NT2/D1 (cell line): ENCODE results near the gene KIF6.

Source experiments
- DNase-seq: peaks from one replicate; pipeline ENCODE4 v3.0.0-alpha.2; 2011; ENCODE audit warnings: low read depth, low spot score
- H3K27me3 ChIP-seq: 2 replicates; pipeline ENCODE4 v1.6.0; 2011; ENCODE audit warnings: mild to moderate bottlenecking; ENCODE audit not compliant: insufficient read length, insufficient read depth
- H3K36me3 ChIP-seq: 2 replicates; pipeline ENCODE4 v1.6.1; 2011; ENCODE audit warnings: mild to moderate bottlenecking, low read length, mixed read lengths; ENCODE audit not compliant: insufficient read depth, insufficient read length
- H3K4me1 ChIP-seq: 2 replicates; pipeline ENCODE4 v1.5.1; 2011; ENCODE audit not compliant: insufficient read depth, insufficient read length
- H3K4me3 ChIP-seq: 2 replicates; pipeline ENCODE4 v1.5.1; 2011; ENCODE audit warnings: low read depth; ENCODE audit not compliant: insufficient read length
- H3K9ac ChIP-seq: 2 replicates; pipeline ENCODE4 v1.6.0; 2011; ENCODE audit warnings: low read depth; ENCODE audit not compliant: insufficient read length
- H3K9me3 ChIP-seq: 2 replicates; pipeline ENCODE4 v1.5.1; 2011; ENCODE audit warnings: mild to moderate bottlenecking, low read length; ENCODE audit not compliant: insufficient read depth
- SUZ12 ChIP-seq: IDR thresholded peaks from 2 replicates; pipeline ENCODE4 v1.6.1; 2011; ENCODE audit not compliant: insufficient read length, insufficient read depth; ENCODE audit errors: extremely low read depth
- YY1 ChIP-seq: IDR thresholded peaks from 2 replicates; pipeline ENCODE4 v1.6.1; 2011; ENCODE audit not compliant: insufficient read length, insufficient read depth
- ZNF274 ChIP-seq: IDR thresholded peaks from 2 replicates; pipeline ENCODE4 v1.6.1; 2011; ENCODE audit warnings: mild to moderate bottlenecking, low read depth, low read length

The KIF6 gene, protein sequence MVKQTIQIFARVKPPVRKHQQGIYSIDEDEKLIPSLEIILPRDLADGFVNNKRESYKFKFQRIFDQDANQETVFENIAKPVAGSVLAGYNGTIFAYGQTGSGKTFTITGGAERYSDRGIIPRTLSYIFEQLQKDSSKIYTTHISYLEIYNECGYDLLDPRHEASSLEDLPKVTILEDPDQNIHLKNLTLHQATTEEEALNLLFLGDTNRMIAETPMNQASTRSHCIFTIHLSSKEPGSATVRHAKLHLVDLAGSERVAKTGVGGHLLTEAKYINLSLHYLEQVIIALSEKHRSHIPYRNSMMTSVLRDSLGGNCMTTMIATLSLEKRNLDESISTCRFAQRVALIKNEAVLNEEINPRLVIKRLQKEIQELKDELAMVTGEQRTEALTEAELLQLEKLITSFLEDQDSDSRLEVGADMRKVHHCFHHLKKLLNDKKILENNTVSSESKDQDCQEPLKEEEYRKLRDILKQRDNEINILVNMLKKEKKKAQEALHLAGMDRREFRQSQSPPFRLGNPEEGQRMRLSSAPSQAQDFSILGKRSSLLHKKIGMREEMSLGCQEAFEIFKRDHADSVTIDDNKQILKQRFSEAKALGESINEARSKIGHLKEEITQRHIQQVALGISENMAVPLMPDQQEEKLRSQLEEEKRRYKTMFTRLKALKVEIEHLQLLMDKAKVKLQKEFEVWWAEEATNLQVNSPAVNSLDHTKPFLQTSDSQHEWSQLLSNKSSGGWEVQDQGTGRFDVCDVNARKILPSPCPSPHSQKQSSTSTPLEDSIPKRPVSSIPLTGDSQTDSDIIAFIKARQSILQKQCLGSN

DNA sequence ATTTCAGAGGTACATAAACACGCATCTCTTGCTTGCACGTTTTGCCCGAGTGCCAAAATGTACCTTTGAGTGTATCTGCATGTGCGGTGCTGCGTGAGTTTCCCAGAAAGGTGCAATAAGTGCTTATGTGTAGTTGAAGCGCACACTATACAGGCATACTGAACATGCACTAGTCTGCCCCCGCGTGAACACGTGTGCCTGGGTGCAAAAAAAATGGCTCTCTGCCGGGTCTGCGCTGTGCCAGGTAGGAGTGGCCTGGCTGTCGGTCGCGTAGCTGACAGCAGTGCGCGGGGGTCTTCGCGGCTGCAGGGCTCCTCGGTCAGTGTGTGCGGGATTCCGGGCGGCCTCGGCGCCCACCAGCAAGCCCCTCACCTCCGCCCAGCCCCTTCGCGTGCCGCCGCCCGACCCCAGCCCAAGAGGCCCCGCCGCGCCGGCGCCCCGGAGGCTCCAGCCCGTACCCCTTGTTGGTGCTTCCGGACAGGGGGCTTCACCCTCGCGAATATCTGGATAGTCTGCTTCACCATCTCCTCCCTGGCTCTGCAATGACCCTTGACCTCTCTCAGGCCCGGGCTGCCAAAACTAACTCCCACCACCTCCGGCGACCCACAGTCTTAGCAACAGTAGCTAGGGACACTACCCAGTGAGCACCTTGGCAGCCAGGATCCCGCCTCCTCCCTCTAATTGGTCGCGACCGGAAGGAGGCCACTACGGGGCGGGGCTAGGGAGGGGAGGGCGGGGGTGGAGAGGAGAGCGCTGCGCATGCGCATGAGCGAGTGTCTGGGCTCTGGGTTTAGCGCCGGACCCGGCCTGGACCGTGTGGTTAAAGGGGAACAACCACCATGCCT lies at the start of gene KIF6:
Gene KIF6 (minus strand): TSS at position 622 of the 845 bp plus-strand sequence. CDS start 98 bp downstream, at position 524.
- H3K27me3 ChIP-seq = no peaks in the 10 kb centered on the region
- H3K4me3 ChIP-seq = peak within 1 kb of the TSS; percentile 65
- DNase-seq = peak; percentile 79
- H3K9me3 ChIP-seq = no peaks in the 10 kb centered on the region
- no peaks in the 10 kb centered on the region for H3K36me3 ChIP-seq
- peak within 1 kb of the TSS; percentile 64 for H3K9ac ChIP-seq
- no peak for TF ChIP-seq ZNF274
- TF ChIP-seq SUZ12 = no peak
- no peak for TF ChIP-seq YY1
- no peaks in the 10 kb centered on the region for H3K4me1 ChIP-seq

DNA sequence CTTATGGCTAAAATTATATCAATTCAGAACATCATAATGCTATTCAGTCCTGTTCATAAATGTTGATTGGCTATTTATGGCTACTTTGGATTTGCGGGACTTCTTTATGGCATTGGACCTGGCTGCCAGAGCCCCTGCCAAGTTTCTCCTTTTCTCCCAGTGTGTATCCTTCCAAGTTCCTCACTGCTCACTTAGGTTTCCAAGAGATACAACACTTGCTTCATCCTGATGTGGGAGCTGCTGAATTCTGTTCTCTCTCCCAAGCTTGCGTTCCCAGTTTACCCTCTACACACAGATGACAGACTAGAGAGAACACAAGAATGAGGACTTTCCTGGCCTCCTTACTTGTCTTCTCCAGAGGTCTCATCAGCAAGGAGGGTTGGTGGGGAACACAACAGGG lies 48.6 kb upstream of the KIF6 start:
- TF ChIP-seq SUZ12 (no peak), ZNF274 (no peak), YY1 (no peak)
- Histone ChIP-seq H3K9ac (no peak overlapping the region), H3K4me3 (no peak overlapping the region), H3K27me3 (no peaks in the 10 kb centered on the region), H3K36me3 (no peaks in the 10 kb centered on the region), H3K4me1 (peaks cover 4% of the 10 kb centered on the region), H3K9me3 (no peaks in the 10 kb centered on the region)
- no peak for DNase-seq

DNA sequence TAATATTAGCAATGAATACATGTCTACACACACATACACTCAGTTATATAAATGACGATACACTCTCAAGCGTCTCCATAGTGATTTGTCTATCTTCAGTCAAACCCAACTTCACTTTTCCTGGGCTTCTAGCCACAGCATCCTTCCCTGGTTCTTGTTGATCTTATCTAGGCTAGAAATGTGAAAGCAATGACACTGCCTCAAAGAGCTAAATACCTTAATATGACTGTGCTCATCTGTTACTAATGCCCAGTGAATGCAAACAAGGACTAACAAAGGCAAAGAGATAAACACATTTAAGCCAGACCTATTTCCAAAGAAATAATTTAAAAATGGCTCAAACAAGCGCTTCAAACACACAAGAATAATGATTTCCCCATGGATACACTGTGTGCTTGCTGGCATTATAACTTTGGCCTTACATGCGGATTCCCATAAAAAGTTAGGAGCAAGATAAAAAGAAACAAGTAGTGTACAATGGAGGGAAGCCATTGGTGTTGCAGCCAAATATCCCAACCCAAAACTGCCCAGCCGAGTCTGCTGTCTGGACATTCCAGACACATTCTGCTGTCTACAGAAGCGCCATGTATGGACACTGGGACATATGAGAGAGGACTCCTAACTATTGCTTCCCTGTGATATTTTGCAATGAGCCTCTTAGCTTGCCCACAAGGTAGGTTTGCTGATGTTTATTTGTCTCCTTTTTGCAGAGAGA lies 47.5 kb upstream of the KIF6 start:
- Histone ChIP-seq H3K9me3 (no peaks in the 10 kb centered on the region), H3K4me3 (no peak overlapping the region), H3K9ac (no peak overlapping the region), H3K4me1 (peaks cover 4% of the 10 kb centered on the region), H3K36me3 (no peaks in the 10 kb centered on the region), H3K27me3 (no peaks in the 10 kb centered on the region)
- no peak for DNase-seq
- no peak for TF ChIP-seq ZNF274
- TF ChIP-seq YY1 = no peak
- TF ChIP-seq SUZ12 = no peak

DNA sequence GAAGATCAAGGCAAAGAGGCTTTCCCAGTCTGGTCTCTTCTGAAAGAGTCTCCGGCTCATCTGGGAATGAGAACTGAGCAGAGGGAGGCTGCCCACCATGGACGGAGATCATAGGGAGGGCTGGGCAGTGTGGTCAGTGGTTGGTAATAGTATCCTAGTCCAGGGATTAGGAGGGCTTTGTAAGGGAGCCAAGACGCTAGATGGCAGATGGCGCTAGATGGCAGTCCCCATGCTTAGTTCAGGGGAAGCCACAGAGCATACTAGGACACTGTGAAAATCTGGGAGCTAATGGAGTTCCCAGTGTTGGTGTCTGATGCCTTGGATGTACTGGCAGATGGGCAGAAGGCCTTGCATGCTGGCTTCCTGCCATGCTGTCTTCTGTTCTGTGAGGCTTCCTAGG lies 45.2 kb upstream of the KIF6 start:
- DNase-seq = no peak
- Histone ChIP-seq H3K9ac (no peak overlapping the region), H3K9me3 (no peaks in the 10 kb centered on the region), H3K4me1 (no peaks in the 10 kb centered on the region), H3K27me3 (no peaks in the 10 kb centered on the region), H3K36me3 (no peaks in the 10 kb centered on the region), H3K4me3 (no peak overlapping the region)
- TF ChIP-seq YY1 (no peak), SUZ12 (no peak), ZNF274 (no peak)

DNA sequence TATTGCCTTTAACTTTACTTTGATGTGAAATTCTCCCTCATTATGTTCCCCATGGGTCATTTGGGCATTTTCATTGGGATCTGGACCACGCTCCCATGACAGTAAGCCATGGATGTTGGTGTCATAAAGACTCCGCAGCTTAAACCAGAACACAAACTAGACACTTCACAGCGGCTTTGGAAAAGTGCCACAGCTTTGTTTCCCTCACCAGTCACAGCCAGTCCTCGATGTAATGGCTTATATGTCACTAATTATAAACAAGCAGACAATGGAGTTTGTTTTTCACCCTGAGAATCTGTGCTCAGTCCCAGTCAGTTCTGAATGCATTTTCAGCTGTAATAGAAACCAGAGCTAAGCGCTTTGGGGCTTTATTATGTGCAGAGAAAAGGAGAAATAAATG lies 43.8 kb upstream of the KIF6 start:
- Histone ChIP-seq H3K9me3 (no peaks in the 10 kb centered on the region), H3K4me3 (no peak overlapping the region), H3K27me3 (no peaks in the 10 kb centered on the region), H3K36me3 (no peaks in the 10 kb centered on the region), H3K4me1 (no peaks in the 10 kb centered on the region), H3K9ac (no peak overlapping the region)
- no peak for DNase-seq
- no peak for TF ChIP-seq YY1
- no peak for TF ChIP-seq SUZ12
- TF ChIP-seq ZNF274 = no peak

DNA sequence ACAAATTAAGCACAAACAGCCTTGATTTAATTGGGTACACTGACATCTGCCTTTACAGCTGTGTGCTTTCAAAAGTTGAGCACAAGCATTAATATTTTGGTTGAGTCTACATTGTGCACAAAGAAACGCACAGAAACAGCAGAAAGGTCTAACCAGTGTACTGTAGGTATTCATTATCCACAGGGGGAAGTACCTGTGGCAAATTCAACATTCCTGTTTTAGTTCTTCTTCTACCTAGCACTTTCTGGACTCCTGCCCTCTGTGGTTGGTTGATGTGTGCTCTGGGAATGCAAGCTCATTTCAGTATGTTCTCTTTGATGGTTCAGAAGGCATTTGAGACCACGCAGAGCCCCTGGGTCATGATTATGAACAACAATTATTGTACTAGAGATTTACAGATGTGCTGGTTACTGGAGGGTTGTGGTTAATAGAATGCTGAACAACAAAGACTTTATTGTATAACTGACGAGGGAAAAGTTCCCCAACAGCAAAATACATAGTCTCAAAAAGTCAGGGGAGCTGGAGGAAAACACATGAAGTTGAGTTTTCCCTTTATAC lies 40.4 kb upstream of the KIF6 start:
- Histone ChIP-seq H3K36me3 (no peaks in the 10 kb centered on the region), H3K4me1 (no peaks in the 10 kb centered on the region), H3K27me3 (no peaks in the 10 kb centered on the region), H3K9ac (no peak overlapping the region), H3K4me3 (no peak overlapping the region), H3K9me3 (no peaks in the 10 kb centered on the region)
- no peak for DNase-seq
- TF ChIP-seq ZNF274 = no peak
- TF ChIP-seq SUZ12 = no peak
- no peak for TF ChIP-seq YY1
